Breast epithelium (tissue), 4 donors: ENCODE measurements around the gene LRRIQ1. TPM values are rescaled to one million over a fixed set of nuclear protein-coding genes. Genes with fewer than 3 reads are reported as not detected.

Experiments
- DNase-seq, 2 donors: peaks; one replicate each; pipeline ENCODE4 v3.0.0-alpha.2; 2019; ENCODE audit warnings: low spot score in 2 of 2
- H3K27ac ChIP-seq, 2 donors: fragments of 200-600 bp; sonication (generic) in 1 of 2; one replicate each; pipeline ENCODE4 v1.5.1; 2016 to 2019; ENCODE audit warnings: mild to moderate bottlenecking in 1 of 2
- H3K27me3 ChIP-seq, 2 donors: fragments of 200-600 bp; sonication (generic) in 1 of 2; one replicate each; pipeline versions ENCODE4 v1.5.1 to v1.6.0; 2017 to 2019; ENCODE audit warnings: control low read depth in 1 of 2, mild to moderate bottlenecking in 1 of 2
- H3K36me3 ChIP-seq: fragments of 200-600 bp; one replicate; pipeline ENCODE4 v1.5.1; 2019
- H3K4me1 ChIP-seq, 2 donors: fragments of 200-600 bp; sonication (generic); one replicate each; pipeline ENCODE4 v1.5.1; 2016 to 2019; ENCODE audit warnings: control low read depth in 1 of 2
- H3K4me3 ChIP-seq, 3 donors: fragments of 200-600 bp; sonication (generic); 1 replicate in 2 of 3; 2 replicates in 1 of 3; pipeline ENCODE4 v1.5.1; 2016 to 2019; ENCODE audit warnings: mild to moderate bottlenecking in 3 of 3, moderate library complexity in 2 of 3
- H3K9me3 ChIP-seq, 2 donors: fragments of 200-600 bp; sonication (generic) in 1 of 2; one replicate each; pipeline ENCODE4 v1.5.1; 2016 to 2019; ENCODE audit warnings: control low read depth in 1 of 2
- CTCF ChIP-seq, 3 donors: fragments of 450-650 bp; IDR thresholded peaks; one replicate each; pipeline ENCODE4 v1.5.1; 2016 to 2017; ENCODE audit warnings: antibody characterized with exemption in 3 of 3, mild to moderate bottlenecking in 3 of 3, moderate library complexity in 3 of 3
- POLR2A ChIP-seq: fragments of 450-650 bp; IDR thresholded peaks from one replicate; pipeline ENCODE4 v1.6.1; 2016; ENCODE audit warnings: antibody characterized with exemption, mild to moderate bottlenecking, moderate library complexity
- POLR2AphosphoS5 ChIP-seq, 3 donors: sonication (generic); formaldehyde crosslinking; IDR thresholded peaks; one replicate each; pipeline ENCODE4 v1.6.1; 2017; ENCODE audit warnings: antibody characterized with exemption in 3 of 3
- intact Hi-C: fragments of 100-400 bp; cut with DNase I; formaldehyde crosslinking; loops from one replicate; pipeline ENCODE4 v1.15.1; 2023; ENCODE audit warnings: low total_unique reads
- total RNA-seq, 3 donors: library from RNA; depleted of rRNA; stranded (reverse); fragments of >200 nt; gene quantifications; one replicate each; pipeline ENCODE4 v1.1.0, GENCODE V29; 2016

The LRRIQ1 gene
- 1 to 10 TPM in 1 of 3 donors, under 1 TPM in 2; 0.16 to 1.5 (median 0.66) TPM for total RNA-seq

GRCh38 chr12:85036234-85036707 is at the start of gene LRRIQ1, which contains the start of gene TSPAN19:
Gene LRRIQ1, plus strand, starts transcription at chr12:85036351. Its CDS starts 1,826 bp downstream, at chr12:85038177.
Gene TSPAN19, minus strand, starts transcription at chr12:85036277. Its CDS starts 6,331 bp downstream, at chr12:85029946.
- H3K4me3 ChIP-seq: peak within 1 kb of the TSS; percentile 30 to 67 (median 57)
- peak within 1 kb of the TSS; percentile 26 to 28 for H3K27ac ChIP-seq
- H3K9me3 ChIP-seq: no peaks in the 10 kb centered on the region
- intact Hi-C loops: loop anchor here (10.0 kb wide), 1 partner anchor 161 kb away; no protein-coding TSS in a partner anchor
- no peaks in the 10 kb centered on the region for H3K27me3 ChIP-seq
- TF ChIP-seq POLR2A (no peak), POLR2AphosphoS5 (IDR thresholded peaks at IDR 0.05) (no peak), CTCF (IDR thresholded peaks at IDR 0.05) (no peak)
- DNase-seq: peak; percentile 61 to 71
- H3K4me1 ChIP-seq: no peaks in the 10 kb centered on the region
- no peaks in the 10 kb centered on the region for H3K36me3 ChIP-seq

- TF ChIP-seq CTCF (IDR thresholded peaks at IDR 0.05) (no peak), POLR2A (no peak), POLR2AphosphoS5 (IDR thresholded peaks at IDR 0.05) (no peak)
- Histone ChIP-seq H3K4me3 (no peak overlapping the region), H3K9me3 (no peaks in the 10 kb centered on the region), H3K27me3 (no peaks in the 10 kb centered on the region), H3K36me3 (no peaks in the 10 kb centered on the region), H3K4me1 (no peaks in the 10 kb centered on the region), H3K27ac (no peak overlapping the region)
- no peak for DNase-seq
- intact Hi-C loops: no loop called here
These were observed 49.6 kb upstream of the LRRIQ1 start for GRCh38 chr12:84986586-84986985.

GRCh38 chr12:84994426-84994825 is 41.7 kb upstream of the LRRIQ1 start:
- intact Hi-C loops: no loop called here
- H3K27ac ChIP-seq: no peak overlapping the region
- H3K4me3 ChIP-seq: no peak overlapping the region
- H3K4me1 ChIP-seq: no peaks in the 10 kb centered on the region
- H3K27me3 ChIP-seq: no peaks in the 10 kb centered on the region
- no peak for DNase-seq
- no peaks in the 10 kb centered on the region for H3K9me3 ChIP-seq
- TF ChIP-seq CTCF (IDR thresholded peaks at IDR 0.05): no peak
- no peak for TF ChIP-seq POLR2A
- no peak for TF ChIP-seq POLR2AphosphoS5 (IDR thresholded peaks at IDR 0.05)
- H3K36me3 ChIP-seq: no peaks in the 10 kb centered on the region

- H3K4me3 ChIP-seq: no peak overlapping the region
- no peaks in the 10 kb centered on the region for H3K27me3 ChIP-seq
- intact Hi-C loops: no loop called here
- no peaks in the 10 kb centered on the region for H3K36me3 ChIP-seq
- H3K4me1 ChIP-seq: no peaks in the 10 kb centered on the region
- no peak for TF ChIP-seq CTCF (IDR thresholded peaks at IDR 0.05)
- TF ChIP-seq POLR2A: no peak
- TF ChIP-seq POLR2AphosphoS5 (IDR thresholded peaks at IDR 0.05): no peak
- no peak for DNase-seq
- H3K27ac ChIP-seq: no peak overlapping the region
- no peaks in the 10 kb centered on the region for H3K9me3 ChIP-seq
These were observed 40.5 kb upstream of the LRRIQ1 start for GRCh38 chr12:84995641-84996040.

- H3K4me3 ChIP-seq: no peak overlapping the region
- no peaks in the 10 kb centered on the region for H3K27me3 ChIP-seq
- H3K36me3 ChIP-seq: no peaks in the 10 kb centered on the region
- H3K27ac ChIP-seq: no peak overlapping the region
- H3K9me3 ChIP-seq: no peaks in the 10 kb centered on the region
- intact Hi-C loops: no loop called here
- DNase-seq: no peak
- no peaks in the 10 kb centered on the region for H3K4me1 ChIP-seq
- TF ChIP-seq POLR2A (no peak), CTCF (IDR thresholded peaks at IDR 0.05) (no peak), POLR2AphosphoS5 (IDR thresholded peaks at IDR 0.05) (no peak)
These were observed 39.4 kb upstream of the LRRIQ1 start for GRCh38 chr12:84996759-84997158.
